VCaP (cell line): Measurements from ENCODE around the gene SH2D3C.
A peak's percentile ranks its signal among the peaks of the same experiment; 100 is the strongest.

Source experiments
- H3K27ac ChIP-seq: fragments of 450-650 bp; 2 replicates; pipeline ENCODE4 v1.5.1; 2017
- TF ChIP-seq, protein P1 (sequence below): fragments of 450-650 bp; conservative IDR thresholded peaks from 2 replicates; pipeline ENCODE4 v1.5.1; 2017; ENCODE audit warnings: mild to moderate bottlenecking, moderate library complexity

The SH2D3C gene

DNA sequence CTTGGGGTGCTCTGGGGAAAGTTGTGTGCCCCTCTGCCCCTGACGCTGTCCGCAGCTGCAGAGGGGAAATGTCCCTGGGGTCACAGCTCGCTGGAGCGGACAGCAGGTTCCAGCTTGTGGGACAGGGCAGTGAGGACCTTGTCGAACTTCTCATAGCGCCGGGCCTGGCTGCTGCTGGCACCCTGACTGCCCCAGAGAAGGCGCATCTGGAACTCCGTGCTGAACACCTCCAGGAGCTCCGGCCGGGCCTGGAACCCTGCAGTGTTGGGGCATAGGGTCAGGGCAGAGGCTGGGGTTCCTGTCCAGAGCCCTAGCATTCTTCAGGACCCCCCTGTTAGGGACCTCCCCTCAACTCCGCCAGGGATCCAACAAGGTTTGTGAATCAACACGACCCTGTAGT lies 39.8 kb downstream of the SH2D3C start:
- TF ChIP-seq, protein P1, sequence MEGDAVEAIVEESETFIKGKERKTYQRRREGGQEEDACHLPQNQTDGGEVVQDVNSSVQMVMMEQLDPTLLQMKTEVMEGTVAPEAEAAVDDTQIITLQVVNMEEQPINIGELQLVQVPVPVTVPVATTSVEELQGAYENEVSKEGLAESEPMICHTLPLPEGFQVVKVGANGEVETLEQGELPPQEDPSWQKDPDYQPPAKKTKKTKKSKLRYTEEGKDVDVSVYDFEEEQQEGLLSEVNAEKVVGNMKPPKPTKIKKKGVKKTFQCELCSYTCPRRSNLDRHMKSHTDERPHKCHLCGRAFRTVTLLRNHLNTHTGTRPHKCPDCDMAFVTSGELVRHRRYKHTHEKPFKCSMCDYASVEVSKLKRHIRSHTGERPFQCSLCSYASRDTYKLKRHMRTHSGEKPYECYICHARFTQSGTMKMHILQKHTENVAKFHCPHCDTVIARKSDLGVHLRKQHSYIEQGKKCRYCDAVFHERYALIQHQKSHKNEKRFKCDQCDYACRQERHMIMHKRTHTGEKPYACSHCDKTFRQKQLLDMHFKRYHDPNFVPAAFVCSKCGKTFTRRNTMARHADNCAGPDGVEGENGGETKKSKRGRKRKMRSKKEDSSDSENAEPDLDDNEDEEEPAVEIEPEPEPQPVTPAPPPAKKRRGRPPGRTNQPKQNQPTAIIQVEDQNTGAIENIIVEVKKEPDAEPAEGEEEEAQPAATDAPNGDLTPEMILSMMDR = no peak
- H3K27ac ChIP-seq = peak overlapping the region; percentile 34; the same call in 1 of the 2 replicates

- TF ChIP-seq, protein P1 = peak; percentile 48
- peak overlapping the region; percentile 91 for H3K27ac ChIP-seq
Measured at GRCh38 chr9:127735530-127736185, 42.8 kb downstream of the SH2D3C start.

DNA sequence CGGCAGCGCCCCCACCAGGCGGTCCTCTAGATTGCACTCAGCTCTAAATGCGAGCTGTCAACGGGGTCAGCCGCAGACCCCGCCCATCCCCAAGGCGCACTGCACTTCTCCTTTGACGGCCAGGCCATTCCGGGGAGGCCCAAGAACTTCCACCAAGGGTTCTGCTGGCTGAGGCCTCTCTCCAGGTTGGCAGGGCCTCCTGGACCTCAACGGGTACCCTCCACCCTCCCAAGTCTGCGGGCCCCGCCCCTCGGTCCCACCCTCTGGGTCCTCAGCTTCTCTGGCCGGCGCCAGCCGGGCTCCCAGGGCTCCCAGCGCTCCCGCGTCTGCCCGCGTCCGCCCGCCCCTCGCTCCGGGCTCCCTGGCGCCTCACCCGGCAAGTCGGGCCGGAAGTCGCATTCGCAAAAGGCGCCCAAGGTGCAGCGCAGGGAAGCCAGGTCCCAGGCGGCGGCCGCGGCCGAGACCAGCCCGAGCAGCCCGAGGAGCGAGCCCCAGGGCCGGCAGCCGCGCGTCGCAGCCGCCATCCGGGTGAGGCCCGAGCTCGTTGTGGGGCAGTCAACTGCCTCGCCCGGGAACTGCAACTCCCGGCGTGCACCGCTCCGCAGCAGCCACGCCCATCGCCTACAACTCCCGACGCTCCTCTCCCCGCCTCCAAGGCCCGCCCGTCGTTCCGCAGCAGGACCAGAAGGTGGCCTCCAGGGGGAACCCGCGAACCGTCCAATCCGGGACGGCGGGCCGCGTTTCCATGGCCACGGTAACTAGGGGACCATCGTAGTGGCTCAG lies 43.5 kb downstream of the SH2D3C start, which contains the start of gene TOR2A:
TSS of gene TOR2A (minus strand) at position 548 of the 783 bp plus-strand sequence. CDS start at position 524, 24 bp downstream.
- H3K27ac ChIP-seq = peak within 1 kb of the TSS; percentile 91
- TF ChIP-seq, protein P1 = peak; percentile 93

GRCh38 chr9:127734247-127734746 lies 44.2 kb downstream of the SH2D3C start:
- H3K27ac ChIP-seq = peak overlapping the region; percentile 91
- TF ChIP-seq, protein P1 = peak; percentile 80

DNA sequence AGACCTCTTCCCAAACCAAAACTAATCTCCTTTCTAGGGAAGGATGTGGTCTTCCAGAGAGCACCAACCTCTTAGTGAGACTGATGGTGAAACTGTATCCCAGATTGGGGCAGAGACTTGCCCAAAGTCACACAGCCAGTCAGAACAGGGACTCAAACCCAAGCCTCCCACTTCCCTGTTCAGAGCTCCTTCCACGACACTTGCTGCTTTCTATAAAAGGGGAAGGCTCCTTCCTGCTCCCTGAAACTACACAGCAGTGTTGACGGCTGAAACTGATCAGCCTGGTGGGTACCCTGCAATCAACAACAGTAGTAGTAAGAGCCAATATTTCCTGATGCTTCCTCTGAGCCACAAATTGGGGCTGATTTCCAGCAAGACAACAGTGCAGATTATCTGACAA lies 44.9 kb downstream of the SH2D3C start:
- H3K27ac ChIP-seq = peak overlapping the region; percentile 91; the same call in 1 of the 2 replicates
- TF ChIP-seq, protein P1 = no peak

GRCh38 chr9:127732444-127732843 lies 46.0 kb downstream of the SH2D3C start:
- TF ChIP-seq, protein P1 = no peak
- H3K27ac ChIP-seq = no peak overlapping the region

GRCh38 chr9:127731938-127732337 lies 46.5 kb downstream of the SH2D3C start:
- no peak overlapping the region for H3K27ac ChIP-seq
- TF ChIP-seq, protein P1 = no peak
